Ureter (tissue), 1 donor: Measurements from ENCODE around the gene ZBTB44. TPM values are rescaled to one million over a fixed set of nuclear protein-coding genes. Genes with fewer than 3 reads are reported as not detected.

Experiments
- total RNA-seq: library from RNA; stranded (reverse); gene quantifications from one replicate; pipeline ENCODE4 v1.2.4, GENCODE V29; 2023
- donor health status: DM: yes; HTN: yes; CAD: no.

Gene ZBTB44
- total RNA-seq, 1 donor from 2014 or later: 62.3 TPM

Other genes with a start within 250 kb of the ZBTB44 start
- 318 TPM for gene APLP2, start 245.0 kb downstream of the ZBTB44 start, total RNA-seq
- 103 TPM for gene ST14, start 155.1 kb downstream of the ZBTB44 start, total RNA-seq
- gene ADAMTS8, start 113.7 kb upstream of the ZBTB44 start, total RNA-seq: 1.2 TPM
- gene ADAMTS15, start 133.7 kb upstream of the ZBTB44 start, total RNA-seq: 5.9 TPM